Nephron progenitor cell (in vitro differentiated cells): ENCODE measurements around the gene BBLN.

Experiments used
- DNase-seq: peaks from one replicate; pipeline ENCODE4 v3.0.0; 2021
- H3K27ac Mint-ChIP-seq: 2 replicates; pipeline ENCODE4 v1.8.0; 2021; ENCODE audit warnings: mild to moderate bottlenecking, moderate library complexity, mixed read lengths
- H3K27me3 Mint-ChIP-seq: 2 replicates; pipeline ENCODE4 v1.8.0; 2021; ENCODE audit warnings: mild to moderate bottlenecking, low read depth, mixed read lengths; ENCODE audit not compliant: poor library complexity
- H3K36me3 Mint-ChIP-seq: 2 replicates; pipeline ENCODE4 v1.8.0; 2021; ENCODE audit warnings: low read depth, mixed read lengths
- H3K4me1 Mint-ChIP-seq: 2 replicates; pipeline ENCODE4 v1.8.0; 2021; ENCODE audit warnings: mixed read lengths
- H3K4me3 Mint-ChIP-seq: 2 replicates; pipeline ENCODE4 v1.8.0; 2021; ENCODE audit warnings: mild to moderate bottlenecking, moderate library complexity, mixed read lengths
- H3K9me3 Mint-ChIP-seq: 2 replicates; pipeline ENCODE4 v1.8.0; 2021; ENCODE audit warnings: mild to moderate bottlenecking, moderate library complexity, mixed read lengths
- TF ChIP-seq, protein P1 (sequence below): fragments of 200-600 bp; sonication (generic); IDR thresholded peaks from 2 replicates; pipeline ENCODE4 v1.5.0; 2021; ENCODE audit warnings: antibody characterized with exemption

The BBLN gene

DNA sequence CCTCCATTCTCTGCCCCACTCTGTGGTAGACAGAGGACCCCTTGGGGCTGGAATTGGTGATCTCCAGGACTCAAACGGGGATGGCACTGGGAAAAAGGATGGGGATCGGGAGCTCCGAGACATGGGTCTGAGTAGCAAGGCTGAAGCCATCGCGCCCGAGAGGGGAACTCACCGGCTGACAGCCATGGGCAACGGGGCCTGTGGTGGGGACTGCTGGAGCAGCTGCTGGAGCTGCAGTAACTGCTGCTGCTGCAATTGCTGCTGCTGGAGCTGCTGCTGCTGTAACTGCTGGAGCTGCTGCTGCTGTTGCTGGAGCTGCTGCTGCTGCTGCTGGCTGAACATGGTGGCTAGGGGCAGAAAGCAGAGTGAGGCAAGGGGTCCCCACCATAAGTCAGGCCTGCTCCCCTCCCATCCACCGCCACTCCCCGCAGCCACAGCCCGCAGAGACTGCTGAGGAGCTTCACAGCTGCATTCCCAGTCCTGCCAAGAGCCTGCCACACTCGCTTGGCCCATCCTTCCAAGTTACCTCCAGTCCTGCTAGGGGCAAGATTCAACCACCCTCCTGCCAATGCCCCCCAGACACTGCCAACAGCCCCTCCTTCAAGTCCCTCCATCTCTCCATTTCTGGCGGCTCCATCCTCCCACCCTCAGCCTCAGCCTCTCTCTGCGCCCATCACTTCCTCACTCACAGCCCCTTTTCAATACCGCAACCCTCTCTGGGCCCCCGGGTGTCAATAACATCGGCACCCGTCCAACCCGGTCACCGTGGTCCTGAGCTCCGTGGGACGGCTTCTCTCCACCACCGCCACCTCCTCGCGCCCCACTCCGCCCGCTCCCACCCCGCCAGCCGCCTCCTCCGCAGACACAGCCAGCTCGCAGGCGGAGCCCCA, 30.7 kb downstream of the BBLN start:
- peak overlapping the region; percentile 83 for H3K27ac Mint-ChIP-seq
- H3K4me3 Mint-ChIP-seq = peak overlapping the region; percentile 99
- H3K4me1 Mint-ChIP-seq = peaks cover 19% of the 10 kb centered on the region
- DNase-seq = no peak
- H3K9me3 Mint-ChIP-seq = no peaks in the 10 kb centered on the region
- peaks cover 32% of the 10 kb centered on the region for H3K36me3 Mint-ChIP-seq
- TF ChIP-seq, protein P1, sequence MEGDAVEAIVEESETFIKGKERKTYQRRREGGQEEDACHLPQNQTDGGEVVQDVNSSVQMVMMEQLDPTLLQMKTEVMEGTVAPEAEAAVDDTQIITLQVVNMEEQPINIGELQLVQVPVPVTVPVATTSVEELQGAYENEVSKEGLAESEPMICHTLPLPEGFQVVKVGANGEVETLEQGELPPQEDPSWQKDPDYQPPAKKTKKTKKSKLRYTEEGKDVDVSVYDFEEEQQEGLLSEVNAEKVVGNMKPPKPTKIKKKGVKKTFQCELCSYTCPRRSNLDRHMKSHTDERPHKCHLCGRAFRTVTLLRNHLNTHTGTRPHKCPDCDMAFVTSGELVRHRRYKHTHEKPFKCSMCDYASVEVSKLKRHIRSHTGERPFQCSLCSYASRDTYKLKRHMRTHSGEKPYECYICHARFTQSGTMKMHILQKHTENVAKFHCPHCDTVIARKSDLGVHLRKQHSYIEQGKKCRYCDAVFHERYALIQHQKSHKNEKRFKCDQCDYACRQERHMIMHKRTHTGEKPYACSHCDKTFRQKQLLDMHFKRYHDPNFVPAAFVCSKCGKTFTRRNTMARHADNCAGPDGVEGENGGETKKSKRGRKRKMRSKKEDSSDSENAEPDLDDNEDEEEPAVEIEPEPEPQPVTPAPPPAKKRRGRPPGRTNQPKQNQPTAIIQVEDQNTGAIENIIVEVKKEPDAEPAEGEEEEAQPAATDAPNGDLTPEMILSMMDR = no peak
- no peaks in the 10 kb centered on the region for H3K27me3 Mint-ChIP-seq

DNA sequence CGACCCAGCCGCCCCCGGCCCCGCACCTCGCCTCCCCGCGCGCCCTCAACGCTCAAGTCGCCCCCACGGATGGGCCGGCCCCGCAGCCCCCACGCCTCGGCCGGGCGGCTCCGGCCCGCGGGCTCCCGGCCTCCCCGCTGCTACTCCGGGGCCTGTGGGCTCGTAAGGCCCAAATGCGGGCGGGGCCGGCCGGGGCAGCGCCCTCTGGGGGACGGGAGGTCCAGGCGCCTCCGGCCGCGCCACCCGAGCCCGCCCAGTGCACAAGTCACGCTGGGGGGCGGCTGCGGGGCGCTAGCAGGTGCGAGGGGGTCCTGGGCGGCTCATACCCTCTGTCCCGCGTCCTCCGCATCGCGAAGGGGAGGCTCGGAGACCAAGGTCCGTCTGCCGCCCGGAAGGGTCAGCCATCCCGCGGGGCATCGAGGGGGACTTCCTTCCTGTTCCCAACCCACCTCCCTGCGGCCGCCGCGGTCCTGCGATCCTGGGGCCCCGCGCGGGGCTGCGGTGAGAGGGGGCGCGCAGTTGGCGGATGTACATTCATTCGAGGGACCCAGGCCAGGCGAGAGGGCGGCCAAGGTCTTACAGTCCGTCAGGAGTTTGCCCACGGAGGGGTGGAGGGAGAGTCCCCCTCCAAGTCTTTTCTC, 31.5 kb downstream of the BBLN start, which contains the start of gene CIZ1:
Gene CIZ1, minus strand, starts transcription at position 167 of the 641 bp plus-strand sequence. CDS start 715 bp downstream, outside the sequence.
- Mint-ChIP-seq H3K36me3 (peaks cover 26% of the 10 kb centered on the region), H3K4me3 (peak within 1 kb of the TSS; percentile 99), H3K27ac (peak within 1 kb of the TSS; percentile 83), H3K4me1 (peaks cover 19% of the 10 kb centered on the region), H3K9me3 (no peaks in the 10 kb centered on the region), H3K27me3 (no peaks in the 10 kb centered on the region)
- TF ChIP-seq, protein P1 = peak; percentile 51
- DNase-seq = peak; percentile 84

DNA sequence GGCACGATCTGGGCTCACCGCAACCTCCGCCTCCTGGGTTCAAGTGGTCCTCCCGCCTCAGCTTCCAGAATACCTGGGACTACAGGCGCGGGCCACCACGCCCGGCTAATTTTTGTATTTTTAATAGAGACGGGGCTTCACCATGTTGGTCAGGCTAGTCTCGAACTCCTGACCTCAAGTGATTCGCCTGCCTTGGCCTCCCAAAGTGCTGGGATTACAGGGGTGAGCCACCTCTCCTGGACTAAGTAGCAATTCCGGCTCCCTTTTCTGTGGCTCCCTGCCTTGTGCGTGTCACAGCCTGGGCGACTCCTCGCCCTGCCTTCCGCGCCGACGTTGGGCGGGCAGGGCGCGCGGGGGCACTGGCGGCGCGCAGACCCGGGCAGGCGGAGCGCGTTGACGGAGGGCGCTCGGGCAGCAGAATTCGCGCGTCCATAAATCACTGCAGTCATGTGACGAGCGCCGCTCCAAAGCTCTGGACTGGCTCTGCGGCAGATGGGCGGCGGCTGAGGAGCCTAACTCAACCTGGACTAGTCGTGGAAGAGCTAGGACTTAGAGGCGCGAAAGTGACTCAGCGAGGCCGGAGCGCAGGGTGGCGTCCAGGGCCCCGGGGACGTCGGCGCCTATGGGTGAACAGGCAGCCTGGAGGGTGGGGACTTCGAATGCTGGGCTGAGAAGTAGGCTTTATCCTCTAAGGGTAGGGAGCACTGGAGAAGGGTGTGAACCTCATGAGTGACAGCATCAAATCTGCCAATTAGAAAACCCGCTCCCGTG, 32.7 kb downstream of the BBLN start:
- H3K4me3 Mint-ChIP-seq = peak overlapping the region; percentile 99
- H3K27me3 Mint-ChIP-seq = no peaks in the 10 kb centered on the region
- peaks cover 14% of the 10 kb centered on the region for H3K36me3 Mint-ChIP-seq
- TF ChIP-seq, protein P1 = no peak
- no peak overlapping the region for H3K27ac Mint-ChIP-seq
- no peaks in the 10 kb centered on the region for H3K9me3 Mint-ChIP-seq
- DNase-seq = no peak
- peaks cover 25% of the 10 kb centered on the region for H3K4me1 Mint-ChIP-seq

DNA sequence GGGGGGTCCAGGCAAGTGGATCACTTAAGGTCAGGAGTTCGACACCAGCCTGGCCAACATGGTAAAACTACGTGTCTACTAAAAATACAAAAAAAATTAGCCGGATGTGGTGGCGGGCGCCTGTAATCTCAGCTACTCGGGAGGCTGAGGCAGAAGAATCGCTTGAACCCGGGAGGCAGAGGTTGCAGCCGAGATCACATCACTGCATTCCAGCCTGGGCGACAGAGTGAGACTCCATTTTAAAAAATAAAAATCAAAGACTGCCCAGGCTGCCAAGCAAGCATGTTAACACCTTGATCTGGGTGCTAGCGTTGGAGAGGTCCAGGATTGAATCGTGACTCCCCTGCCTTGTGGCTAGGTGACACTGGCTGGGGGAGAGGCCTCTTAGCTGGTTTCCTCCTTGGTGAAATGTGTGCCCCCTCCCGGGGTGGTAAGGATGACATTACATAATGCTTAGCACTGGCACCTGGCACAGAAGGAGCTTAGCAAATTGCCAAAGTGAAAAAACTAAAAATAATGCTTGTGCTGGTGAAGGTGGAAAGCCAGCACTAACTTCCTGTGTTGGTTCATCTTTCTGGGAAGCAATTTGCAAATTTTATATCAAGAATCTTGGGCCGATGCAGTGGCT, 33.5 kb downstream of the BBLN start:
- DNase-seq = no peak
- H3K27ac Mint-ChIP-seq = no peak overlapping the region
- no peaks in the 10 kb centered on the region for H3K27me3 Mint-ChIP-seq
- TF ChIP-seq, protein P1 = no peak
- no peaks in the 10 kb centered on the region for H3K9me3 Mint-ChIP-seq
- H3K36me3 Mint-ChIP-seq = peaks cover 7% of the 10 kb centered on the region
- peaks cover 25% of the 10 kb centered on the region for H3K4me1 Mint-ChIP-seq
- no peak overlapping the region for H3K4me3 Mint-ChIP-seq

DNA sequence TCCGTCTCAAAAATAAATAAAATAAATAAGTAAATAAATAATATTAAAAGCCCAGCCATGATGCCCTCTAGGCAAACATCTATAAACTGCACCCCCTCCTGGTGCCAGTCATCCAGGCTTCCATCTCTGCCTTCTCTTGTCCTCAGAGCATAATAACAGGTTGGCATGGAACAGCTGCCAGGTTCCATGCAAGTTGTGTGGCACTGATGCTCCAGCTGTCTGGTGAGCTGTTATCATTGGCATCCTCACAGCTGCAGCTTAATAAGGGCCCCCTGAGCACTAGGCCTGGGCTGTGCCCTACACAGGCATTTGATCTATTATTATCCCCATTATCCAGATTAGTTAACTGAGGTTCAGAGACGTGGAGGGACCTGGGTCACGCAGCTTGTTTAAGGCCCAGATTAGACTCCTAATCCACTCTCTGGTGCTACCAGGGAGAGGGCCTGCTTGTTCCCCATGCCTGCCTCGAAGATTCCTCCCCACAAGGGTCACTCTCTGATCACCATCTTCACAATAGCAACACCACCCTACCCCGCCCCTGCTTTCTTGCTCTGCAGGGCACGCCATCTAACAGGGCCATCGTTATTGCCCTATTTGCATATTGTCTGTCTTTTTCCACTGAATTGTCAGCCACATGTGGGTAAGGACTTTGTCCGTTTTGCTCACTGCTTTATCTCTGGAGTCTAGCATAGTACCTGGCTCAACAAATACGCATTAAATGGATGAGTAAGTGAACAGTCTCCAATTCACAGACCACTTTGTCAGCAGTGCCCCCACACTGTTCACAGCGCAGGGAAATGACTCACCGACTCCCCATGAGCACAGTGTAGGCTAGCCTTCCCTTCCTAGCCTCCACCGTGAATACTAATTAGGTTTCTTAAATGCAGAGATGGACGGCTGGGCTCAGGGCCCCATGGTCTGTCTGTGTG, 41.6 kb downstream of the BBLN start:
- H3K27me3 Mint-ChIP-seq = no peaks in the 10 kb centered on the region
- H3K36me3 Mint-ChIP-seq = no peaks in the 10 kb centered on the region

More for the DNA sequence above, 41.6 kb downstream of the BBLN start:
- H3K4me1 Mint-ChIP-seq = peaks cover 41% of the 10 kb centered on the region
- no peaks in the 10 kb centered on the region for H3K9me3 Mint-ChIP-seq
- H3K4me3 Mint-ChIP-seq = no peak overlapping the region
- DNase-seq = no peak
- no peak overlapping the region for H3K27ac Mint-ChIP-seq
- TF ChIP-seq, protein P1 = no peak
